Activated T-helper 1 cell treated with anti-CD3 and anti-CD28 coated beads, Interleukin-12 subunit alpha, Interleukin-12 subunit beta, Interleukin-2, Interleukin-4 antibody, amounts not matched to agents 30 ng/mL and 10 ng/mL and 1 ng/mL, durations not matched to agents 14 hours and 24 hours and 36 hours (primary cell): ENCODE results near the gene HECW1. TPM values are rescaled to one million over a fixed set of nuclear protein-coding genes. Genes with fewer than 3 reads are reported as not detected.
"Not testable (repeated sequence)": the region's sequence is repeated elsewhere in the genome, so short reads cannot be mapped to it uniquely, and the experiment has no call there.

ENCODE experiments used
- DNase-seq: peaks from one replicate; pipeline ENCODE4 v3.0.0; 2021; ENCODE audit warnings: low spot score
- H3K27ac Mint-ChIP-seq: one replicate; pipeline ENCODE4 v1.8.0; 2021; ENCODE audit warnings: mild to moderate bottlenecking, mixed read lengths
- H3K27me3 Mint-ChIP-seq: one replicate; pipeline ENCODE4 v1.8.0; 2022; ENCODE audit warnings: mild to moderate bottlenecking, moderate library complexity, mixed read lengths; ENCODE audit not compliant: insufficient read depth
- H3K36me3 Mint-ChIP-seq: one replicate; pipeline ENCODE4 v1.8.0; 2021; ENCODE audit warnings: low read depth, mixed read lengths
- H3K4me1 Mint-ChIP-seq: one replicate; pipeline ENCODE4 v1.8.0; 2021; ENCODE audit warnings: low read depth, mixed read lengths
- H3K4me3 Mint-ChIP-seq: one replicate; pipeline ENCODE4 v1.8.0; 2021; ENCODE audit warnings: mild to moderate bottlenecking, moderate library complexity, mixed read lengths
- H3K9me3 Mint-ChIP-seq: one replicate; pipeline ENCODE4 v1.8.0; 2021; ENCODE audit warnings: mixed read lengths
- intact Hi-C: fragments of 100-400 bp; cut with micrococcal nuclease; formaldehyde crosslinking; loops from one replicate; pipeline ENCODE4 v1.15.1; 2024
- total RNA-seq: library from RNA; stranded (reverse); gene quantifications from 2 replicates; pipeline ENCODE4 v1.2.3, GENCODE V29; 2022

Gene HECW1
- total RNA-seq = not detected in 2 replicates

DNA sequence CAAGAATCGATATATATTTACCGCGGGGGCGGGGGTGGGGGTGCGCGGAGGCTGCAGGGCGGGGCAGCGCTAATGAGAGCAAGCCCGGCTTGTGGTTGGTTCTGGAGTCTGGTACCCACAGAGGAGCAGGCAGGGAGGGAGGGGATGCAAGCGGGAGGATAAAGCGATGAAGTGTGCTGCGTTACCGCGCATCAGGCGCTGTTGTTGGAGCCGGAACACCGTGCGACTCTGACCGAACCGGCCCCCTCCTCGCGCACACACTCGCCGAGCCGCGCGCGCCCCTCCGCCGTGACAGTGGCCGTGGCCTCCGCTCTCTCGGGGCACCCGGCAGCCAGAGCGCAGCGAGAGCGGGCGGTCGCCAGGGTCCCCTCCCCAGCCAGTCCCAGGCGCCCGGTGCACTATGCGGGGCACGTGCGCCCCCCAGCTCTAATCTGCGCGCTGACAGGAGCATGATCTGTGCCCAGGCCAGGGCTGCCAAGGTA lies at the start of gene HECW1:
Gene HECW1 (plus strand): TSS at position 189 of the 482 bp plus-strand sequence. CDS start 131,259 bp downstream, outside the sequence.
- Mint-ChIP-seq H3K27me3 (peaks cover 67% of the 10 kb centered on the region), H3K27ac (peak within 1 kb of the TSS; percentile 7), H3K4me3 (peak within 1 kb of the TSS; percentile 30), H3K9me3 (no peaks in the 10 kb centered on the region), H3K4me1 (peaks cover 14% of the 10 kb centered on the region), H3K36me3 (peaks cover 5% of the 10 kb centered on the region)
- no peak for DNase-seq
- intact Hi-C loops = loop anchor here (5.0 kb wide), 1 partner anchor 1170 kb away; no protein-coding TSS in a partner anchor

DNA sequence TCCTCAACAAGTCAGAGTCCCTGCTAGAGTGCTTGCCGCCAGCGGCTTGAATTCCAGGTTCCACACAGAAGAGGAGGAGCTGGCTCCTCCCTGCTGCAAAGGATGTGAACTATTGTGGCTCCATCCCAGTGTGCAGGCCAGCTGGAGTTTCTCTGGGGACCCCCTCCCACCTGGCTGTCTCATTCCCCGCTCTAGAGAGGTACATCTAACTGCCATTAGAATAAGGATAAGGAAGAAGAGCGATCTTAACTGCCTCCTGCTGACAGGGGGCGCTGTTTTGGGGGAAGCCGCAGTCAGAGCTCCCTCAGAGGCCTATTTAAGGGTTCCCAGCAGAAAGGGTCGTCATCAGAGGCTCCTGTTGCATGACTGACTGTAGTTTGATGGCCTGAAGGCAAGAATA lies 40.8 kb upstream of the HECW1 start:
- H3K9me3 Mint-ChIP-seq = peaks cover 8% of the 10 kb centered on the region

DNA sequence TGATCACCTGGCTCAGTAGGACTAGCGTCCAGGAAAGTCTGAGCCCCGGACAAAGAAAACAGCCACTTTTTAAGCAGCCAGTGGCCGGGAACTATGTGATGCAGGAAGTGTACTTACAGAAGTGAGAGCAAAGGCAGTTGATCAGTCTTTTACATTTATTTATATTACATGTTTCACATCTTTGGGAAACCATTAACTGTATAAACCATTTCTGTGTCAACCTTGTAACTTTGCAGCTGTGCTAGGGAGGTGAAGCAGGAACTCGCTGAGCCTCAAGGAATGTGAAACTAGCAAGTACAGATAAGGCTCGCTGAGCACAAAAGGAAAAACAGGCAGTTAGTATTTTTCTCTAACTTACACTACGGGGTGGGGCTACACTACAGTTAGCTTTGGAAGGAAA lies 39.9 kb upstream of the HECW1 start:
- H3K36me3 Mint-ChIP-seq = peaks cover 5% of the 10 kb centered on the region
- peaks cover 15% of the 10 kb centered on the region for H3K9me3 Mint-ChIP-seq
- H3K27ac Mint-ChIP-seq = no peak overlapping the region
- intact Hi-C loops = loop anchor here (10.0 kb wide), 3 partner anchors 592 to 762 kb away; no protein-coding TSS in a partner anchor
- peaks cover 25% of the 10 kb centered on the region for H3K4me1 Mint-ChIP-seq
- H3K4me3 Mint-ChIP-seq = no peak overlapping the region
- DNase-seq = no peak
- H3K27me3 Mint-ChIP-seq = peaks cover 9% of the 10 kb centered on the region

More for the DNA sequence above, 40.8 kb upstream of the HECW1 start:
- Mint-ChIP-seq H3K36me3 (peaks cover 5% of the 10 kb centered on the region), H3K4me3 (no peak overlapping the region), H3K27me3 (peaks cover 9% of the 10 kb centered on the region), H3K27ac (no peak overlapping the region), H3K4me1 (peaks cover 25% of the 10 kb centered on the region)
- intact Hi-C loops = loop anchor here (10.0 kb wide), 3 partner anchors 593 to 763 kb away; no protein-coding TSS in a partner anchor
- DNase-seq = no peak

DNA sequence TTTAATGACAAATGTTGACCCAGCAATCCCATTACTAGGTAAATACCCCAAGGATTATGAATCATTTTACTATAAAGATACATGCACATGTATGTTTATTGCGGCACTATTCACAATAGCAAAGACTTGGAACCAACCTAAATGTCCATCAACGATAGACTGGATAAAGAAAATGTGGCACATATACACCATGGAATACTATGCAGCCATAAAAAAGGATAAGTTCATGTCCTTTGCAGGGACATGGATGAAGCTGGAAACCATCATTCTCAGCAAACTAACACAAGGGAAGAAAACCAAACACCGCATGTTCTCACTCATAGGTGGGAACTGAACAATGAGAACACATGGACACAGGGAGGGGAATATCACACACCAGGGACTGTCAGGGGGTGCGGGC lies 38.6 kb upstream of the HECW1 start:
- not testable (repeated sequence) for H3K27ac Mint-ChIP-seq, DNase-seq, H3K4me3 Mint-ChIP-seq, H3K36me3 Mint-ChIP-seq, H3K27me3 Mint-ChIP-seq
- intact Hi-C loops = loop anchor here (10.0 kb wide), 3 partner anchors 591 to 761 kb away; no protein-coding TSS in a partner anchor
- Mint-ChIP-seq H3K4me1 (peaks cover 25% of the 10 kb centered on the region), H3K9me3 (peaks cover 21% of the 10 kb centered on the region)

DNA sequence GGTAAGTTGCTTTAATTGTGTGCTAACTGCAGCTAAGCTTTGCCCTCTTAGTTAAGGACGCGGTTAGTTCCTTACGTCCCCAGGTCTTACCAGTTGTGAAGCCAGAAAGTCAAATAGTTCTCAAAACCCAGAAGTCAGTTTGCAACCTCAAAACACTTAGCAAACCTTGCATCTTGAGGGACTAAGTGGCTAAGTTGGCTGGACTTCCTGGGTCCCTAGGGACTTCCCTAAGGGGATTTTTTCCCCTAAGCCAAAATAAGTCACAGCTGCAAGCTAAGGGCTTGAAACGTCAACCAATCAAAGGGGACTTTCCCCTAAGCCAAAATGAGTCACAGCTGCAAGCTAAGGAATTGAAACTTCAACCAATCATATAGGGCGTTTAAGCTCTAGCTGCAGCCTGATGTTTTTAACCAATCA lies 36.2 kb upstream of the HECW1 start:
- peaks cover 5% of the 10 kb centered on the region for H3K36me3 Mint-ChIP-seq
- H3K27me3 Mint-ChIP-seq = peaks cover 3% of the 10 kb centered on the region
- intact Hi-C loops = loop anchor here (5.0 to 10.0 kb wide), 6 partner anchors 114 to 1194 kb away; partner anchors contain the start of genes MRPL32 and PSMA2
- peaks cover 25% of the 10 kb centered on the region for H3K4me1 Mint-ChIP-seq
- no peak overlapping the region for H3K27ac Mint-ChIP-seq
- peaks cover 25% of the 10 kb centered on the region for H3K9me3 Mint-ChIP-seq
- peak; percentile 41 for DNase-seq
- no peak overlapping the region for H3K4me3 Mint-ChIP-seq

DNA sequence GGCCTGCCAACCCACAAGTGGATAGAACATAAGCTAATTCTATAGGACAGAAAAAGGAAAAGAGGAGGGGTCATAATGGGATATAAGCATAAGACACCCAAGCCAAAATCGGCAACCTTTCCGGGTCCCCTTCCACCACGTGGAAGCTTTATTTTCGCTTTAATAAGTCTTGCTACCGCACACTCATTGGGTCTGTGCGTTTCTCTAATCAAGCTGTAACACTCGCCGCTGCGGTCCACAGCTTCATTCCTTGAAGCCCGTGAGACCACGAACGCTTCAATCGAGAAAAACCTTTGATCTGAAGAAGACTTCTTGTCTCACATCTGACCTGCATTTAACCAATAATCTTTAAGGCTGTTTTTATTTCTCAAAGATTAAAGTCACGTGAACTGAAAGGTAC lies 35.8 kb upstream of the HECW1 start:
- Mint-ChIP-seq H3K4me1 (peaks cover 23% of the 10 kb centered on the region), H3K27me3 (peaks cover 3% of the 10 kb centered on the region), H3K27ac (no peak overlapping the region), H3K4me3 (no peak overlapping the region), H3K9me3 (peaks cover 25% of the 10 kb centered on the region), H3K36me3 (peaks cover 5% of the 10 kb centered on the region)
- no peak for DNase-seq
- intact Hi-C loops = loop anchor here (5.0 to 10.0 kb wide), 6 partner anchors 114 to 1194 kb away; partner anchors contain the start of genes MRPL32 and PSMA2

DNA sequence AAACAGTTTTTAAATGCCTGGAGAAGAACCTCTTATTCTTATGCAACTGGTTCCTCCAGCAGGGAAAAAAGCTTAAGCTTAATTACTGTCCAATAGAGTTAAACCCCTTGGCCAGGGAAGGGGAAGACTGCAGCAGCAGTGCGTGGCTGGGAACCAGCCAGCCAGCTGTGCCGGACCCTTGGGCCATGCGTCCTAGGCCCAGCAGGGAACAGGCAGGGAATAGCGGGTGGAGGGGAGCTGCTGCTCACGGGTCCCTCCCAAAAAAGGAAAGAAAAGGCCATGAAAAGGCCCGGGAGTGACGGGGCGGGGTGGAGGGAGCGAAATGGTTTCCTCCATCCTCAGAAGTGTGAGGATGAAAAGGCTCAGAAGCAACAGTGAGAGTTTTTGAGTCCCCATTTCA lies 35.2 kb upstream of the HECW1 start:
- peaks cover 16% of the 10 kb centered on the region for H3K4me1 Mint-ChIP-seq
- H3K9me3 Mint-ChIP-seq = peaks cover 25% of the 10 kb centered on the region
- H3K4me3 Mint-ChIP-seq = no peak overlapping the region
- H3K27ac Mint-ChIP-seq = peak overlapping the region; percentile 27
- peaks cover 3% of the 10 kb centered on the region for H3K27me3 Mint-ChIP-seq
- intact Hi-C loops = loop anchor here (5.0 to 10.0 kb wide), 6 partner anchors 115 to 1195 kb away; partner anchors contain the start of genes MRPL32 and PSMA2
- no peak for DNase-seq
- H3K36me3 Mint-ChIP-seq = peaks cover 5% of the 10 kb centered on the region

DNA sequence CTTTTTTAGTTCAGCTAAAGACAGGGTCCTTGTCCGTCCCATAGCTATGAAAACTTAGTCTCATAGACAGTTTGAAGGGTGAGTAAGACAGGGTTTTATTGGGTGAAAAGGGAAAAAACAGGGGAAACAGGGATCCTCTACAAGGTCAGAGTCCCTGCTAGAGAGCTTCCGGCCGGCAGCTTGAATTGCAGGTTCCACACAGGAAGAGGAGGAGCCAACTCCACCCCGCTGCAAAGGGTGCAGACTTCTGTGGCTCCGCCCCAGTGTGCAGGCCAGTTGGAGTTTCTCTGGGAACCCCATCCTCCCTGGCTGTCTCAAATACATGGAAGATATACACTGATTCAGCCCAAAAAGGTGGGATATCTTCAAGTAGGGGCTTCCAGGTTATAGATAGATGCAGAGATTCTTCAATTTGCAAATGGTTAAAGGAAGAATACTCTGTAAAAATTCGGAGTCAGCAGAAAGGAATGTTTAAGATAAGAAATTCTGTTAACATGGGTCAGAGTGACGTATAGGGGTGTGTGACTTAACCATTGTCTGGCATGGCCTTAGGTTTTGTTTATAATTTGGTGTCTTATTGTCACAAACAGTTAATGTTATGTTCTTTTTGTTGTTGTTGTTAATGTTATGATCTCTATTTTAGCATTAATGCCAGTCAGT lies 34.6 kb upstream of the HECW1 start:
- Mint-ChIP-seq H3K36me3 (peaks cover 5% of the 10 kb centered on the region), H3K4me1 (peaks cover 10% of the 10 kb centered on the region), H3K27me3 (peaks cover 3% of the 10 kb centered on the region), H3K4me3 (no peak overlapping the region), H3K9me3 (peaks cover 25% of the 10 kb centered on the region), H3K27ac (no peak overlapping the region)
- intact Hi-C loops = loop anchor here (5.0 to 10.0 kb wide), 6 partner anchors 116 to 1196 kb away; partner anchors contain the start of genes MRPL32 and PSMA2
- no peak for DNase-seq

DNA sequence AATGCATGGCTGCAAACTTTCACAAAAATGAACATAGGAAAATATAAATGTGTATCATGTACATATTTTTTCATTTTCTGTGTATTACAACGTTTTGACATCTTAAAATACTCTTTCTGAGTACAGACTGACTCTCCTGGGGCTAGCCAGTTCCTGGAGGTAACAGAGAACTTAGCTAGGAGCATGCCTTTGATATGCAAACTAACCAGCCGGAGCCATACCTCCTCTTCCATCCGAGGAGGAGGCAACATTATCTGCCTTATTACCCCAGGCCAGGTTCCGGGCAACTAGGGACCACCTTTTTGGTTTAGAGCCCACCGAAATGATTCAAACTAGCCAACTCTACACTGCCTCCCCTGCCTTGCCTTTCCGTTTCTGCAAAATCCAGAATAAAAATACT lies 33.7 kb upstream of the HECW1 start:
- intact Hi-C loops = loop anchor here (5.0 to 10.0 kb wide), 6 partner anchors 116 to 1196 kb away; partner anchors contain the start of genes MRPL32 and PSMA2
- H3K27me3 Mint-ChIP-seq = peaks cover 3% of the 10 kb centered on the region
- H3K9me3 Mint-ChIP-seq = peaks cover 22% of the 10 kb centered on the region
- peaks cover 7% of the 10 kb centered on the region for H3K4me1 Mint-ChIP-seq
- H3K27ac Mint-ChIP-seq = no peak overlapping the region
- no peak for DNase-seq
- H3K36me3 Mint-ChIP-seq = peaks cover 5% of the 10 kb centered on the region
- H3K4me3 Mint-ChIP-seq = no peak overlapping the region

DNA sequence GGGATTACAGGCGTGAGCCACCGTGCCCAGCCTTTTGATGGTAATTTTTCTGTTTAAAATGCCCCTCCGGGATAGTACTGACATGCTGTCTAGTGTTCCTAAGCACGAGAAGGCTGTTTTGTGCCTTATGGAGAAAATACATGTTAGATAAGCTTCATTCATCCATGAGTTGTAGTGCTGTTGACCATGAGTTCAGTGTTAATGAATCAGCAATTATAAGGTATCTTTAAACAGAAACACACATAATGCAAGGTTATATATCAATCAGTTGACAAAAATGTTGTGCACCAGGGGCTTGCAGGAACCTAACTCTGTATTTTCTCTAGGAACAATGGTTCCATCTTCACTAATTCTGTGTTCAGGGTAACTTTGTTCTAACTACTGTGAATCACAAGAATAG lies 30.8 kb upstream of the HECW1 start:
- Mint-ChIP-seq H3K27me3 (peaks cover 16% of the 10 kb centered on the region), H3K9me3 (peaks cover 16% of the 10 kb centered on the region), H3K4me3 (no peak overlapping the region), H3K4me1 (no peaks in the 10 kb centered on the region), H3K27ac (no peak overlapping the region), H3K36me3 (no peaks in the 10 kb centered on the region)
- intact Hi-C loops = no loop called here
- no peak for DNase-seq

DNA sequence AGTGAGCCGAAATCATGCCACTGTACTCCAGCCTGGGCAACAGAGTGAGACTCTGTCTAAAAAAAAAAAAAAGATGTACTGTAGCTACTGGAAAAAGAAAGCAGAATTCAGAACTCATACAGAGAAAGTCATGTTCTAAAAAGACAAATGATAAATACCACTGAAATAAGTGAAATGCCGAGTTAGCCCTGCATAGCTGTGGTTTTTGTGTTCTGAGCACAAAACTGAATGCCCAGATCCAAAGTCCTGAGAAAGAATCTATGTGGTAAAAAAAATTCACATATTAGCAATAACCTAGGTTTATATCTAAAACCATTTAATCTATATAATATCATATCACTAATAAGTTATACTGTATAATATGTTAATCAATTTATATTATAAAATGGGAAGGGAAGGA lies 29.3 kb upstream of the HECW1 start:
- no peaks in the 10 kb centered on the region for H3K4me1 Mint-ChIP-seq
- H3K9me3 Mint-ChIP-seq = peaks cover 4% of the 10 kb centered on the region
- no peaks in the 10 kb centered on the region for H3K36me3 Mint-ChIP-seq
- intact Hi-C loops = no loop called here
- H3K27ac Mint-ChIP-seq = no peak overlapping the region
- no peak overlapping the region for H3K4me3 Mint-ChIP-seq
- DNase-seq = no peak
- H3K27me3 Mint-ChIP-seq = peaks cover 17% of the 10 kb centered on the region

DNA sequence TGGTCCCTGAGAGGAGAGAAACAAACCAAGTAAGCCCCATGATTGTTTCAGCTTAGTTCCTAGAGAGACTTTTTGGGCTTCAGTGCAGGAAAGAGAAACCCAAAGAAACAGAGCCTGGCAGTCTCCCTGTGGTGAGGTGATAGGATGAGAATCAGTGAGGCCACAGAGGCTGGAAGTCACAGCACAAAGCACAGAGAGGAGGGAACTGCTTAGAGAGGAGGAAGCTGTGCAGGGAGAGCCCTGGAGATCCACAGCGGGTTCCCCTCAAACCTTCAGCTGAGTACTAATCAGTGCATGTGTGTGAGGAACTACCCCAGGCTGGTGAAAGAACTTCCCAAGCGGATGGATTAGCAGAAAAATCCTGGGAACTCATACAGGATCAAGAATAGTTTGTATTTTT lies 27.4 kb upstream of the HECW1 start:
- DNase-seq = no peak
- Mint-ChIP-seq H3K4me1 (no peaks in the 10 kb centered on the region), H3K27ac (no peak overlapping the region), H3K9me3 (no peaks in the 10 kb centered on the region), H3K27me3 (peaks cover 20% of the 10 kb centered on the region), H3K36me3 (no peaks in the 10 kb centered on the region), H3K4me3 (no peak overlapping the region)
- intact Hi-C loops = no loop called here

DNA sequence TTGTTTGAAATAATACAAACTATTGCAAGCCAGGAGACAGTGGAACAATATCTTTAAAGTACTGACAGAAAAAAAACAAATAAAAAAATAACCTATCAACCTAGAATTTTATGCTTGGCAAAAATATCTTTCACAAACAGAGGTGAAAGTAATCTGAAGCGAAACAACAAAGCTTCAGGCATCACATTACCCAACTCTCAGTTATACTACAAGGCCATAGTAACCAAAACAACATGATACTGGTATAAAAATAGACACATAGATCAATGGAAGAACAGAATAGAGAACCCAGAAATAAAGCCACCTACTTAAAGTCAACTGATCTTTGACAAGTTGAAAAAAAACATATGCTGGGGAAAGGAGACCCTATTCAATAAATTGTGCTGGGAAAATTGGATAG lies 26.5 kb upstream of the HECW1 start:
- H3K27ac Mint-ChIP-seq = no peak overlapping the region
- H3K4me1 Mint-ChIP-seq = no peaks in the 10 kb centered on the region
- H3K9me3 Mint-ChIP-seq = no peaks in the 10 kb centered on the region
- DNase-seq = no peak
- intact Hi-C loops = no loop called here
- H3K27me3 Mint-ChIP-seq = peaks cover 18% of the 10 kb centered on the region
- no peaks in the 10 kb centered on the region for H3K36me3 Mint-ChIP-seq
- H3K4me3 Mint-ChIP-seq = no peak overlapping the region
